ENCODE results near the gene TNFAIP3. TPM values are rescaled to one million over a fixed set of nuclear protein-coding genes. Genes with fewer than 3 reads are reported as not detected.

Gene TNFAIP3
- total RNA-seq, 1 donor from 2014 or later, result 44.6 TPM

DNA sequence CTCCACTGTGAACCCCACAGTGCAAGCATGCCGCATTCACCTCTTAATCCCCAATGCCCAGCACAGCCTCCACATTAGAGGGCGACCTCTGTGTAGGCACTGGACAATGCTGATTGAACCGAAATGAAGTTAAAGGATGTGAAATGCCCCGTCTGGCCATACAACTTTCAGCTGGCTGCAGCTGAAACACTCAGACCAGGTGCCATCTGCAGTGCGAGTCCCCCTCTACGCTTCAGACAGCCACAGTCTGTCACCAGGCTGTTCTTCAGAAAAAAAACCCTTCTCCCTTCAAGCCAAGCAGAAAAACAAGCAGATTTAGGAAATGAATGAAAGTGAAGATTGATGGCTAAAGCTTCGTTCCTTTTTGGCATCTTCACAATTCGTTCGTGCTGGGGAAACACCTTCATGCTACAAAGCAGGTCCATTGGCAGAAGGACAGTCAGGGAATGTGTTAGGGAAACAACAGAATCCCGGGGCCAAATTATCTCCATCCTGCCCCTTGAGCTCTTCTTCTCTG, 44.7 kb downstream of the TNFAIP3 start:
- Histone ChIP-seq H3K27me3 (ENCODE audit: low read depth) (no peaks in the 10 kb centered on the region), H3K9me3 (peaks cover 8% of the 10 kb centered on the region), H3K36me3 (no peaks in the 10 kb centered on the region), H3K27ac (no peak overlapping the region), H3K4me3 (no peak overlapping the region), H3K4me1 (peaks cover 4% of the 10 kb centered on the region)
- intact Hi-C loops (cut with DNase I), result no loop called here
- TF ChIP-seq, protein P1, sequence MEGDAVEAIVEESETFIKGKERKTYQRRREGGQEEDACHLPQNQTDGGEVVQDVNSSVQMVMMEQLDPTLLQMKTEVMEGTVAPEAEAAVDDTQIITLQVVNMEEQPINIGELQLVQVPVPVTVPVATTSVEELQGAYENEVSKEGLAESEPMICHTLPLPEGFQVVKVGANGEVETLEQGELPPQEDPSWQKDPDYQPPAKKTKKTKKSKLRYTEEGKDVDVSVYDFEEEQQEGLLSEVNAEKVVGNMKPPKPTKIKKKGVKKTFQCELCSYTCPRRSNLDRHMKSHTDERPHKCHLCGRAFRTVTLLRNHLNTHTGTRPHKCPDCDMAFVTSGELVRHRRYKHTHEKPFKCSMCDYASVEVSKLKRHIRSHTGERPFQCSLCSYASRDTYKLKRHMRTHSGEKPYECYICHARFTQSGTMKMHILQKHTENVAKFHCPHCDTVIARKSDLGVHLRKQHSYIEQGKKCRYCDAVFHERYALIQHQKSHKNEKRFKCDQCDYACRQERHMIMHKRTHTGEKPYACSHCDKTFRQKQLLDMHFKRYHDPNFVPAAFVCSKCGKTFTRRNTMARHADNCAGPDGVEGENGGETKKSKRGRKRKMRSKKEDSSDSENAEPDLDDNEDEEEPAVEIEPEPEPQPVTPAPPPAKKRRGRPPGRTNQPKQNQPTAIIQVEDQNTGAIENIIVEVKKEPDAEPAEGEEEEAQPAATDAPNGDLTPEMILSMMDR (IDR thresholded peaks at IDR 0.05), result no peak
- DNase-seq (no peak), ATAC-seq (no peak)

DNA sequence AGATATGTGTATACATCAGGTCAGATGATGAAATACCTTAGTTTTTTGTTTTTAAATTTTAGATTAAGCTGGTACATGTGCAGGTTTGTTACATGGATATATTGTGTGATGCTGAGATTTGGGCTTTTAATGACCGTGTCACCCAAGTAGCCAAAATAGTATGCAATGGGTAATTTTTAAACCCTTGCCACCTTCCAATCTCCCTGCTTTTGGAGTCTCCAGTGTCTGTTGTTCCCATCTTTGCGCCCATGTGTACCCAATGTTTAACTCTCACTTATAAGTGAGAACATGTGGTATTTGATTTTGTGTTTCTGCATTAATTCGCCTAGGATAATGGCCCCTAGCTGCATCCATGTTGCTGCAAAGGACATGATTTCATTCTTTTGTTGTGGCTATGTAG, 45.8 kb downstream of the TNFAIP3 start:
- Histone ChIP-seq H3K27me3 (ENCODE audit: low read depth) (no peaks in the 10 kb centered on the region), H3K4me3 (no peak overlapping the region), H3K36me3 (no peaks in the 10 kb centered on the region), H3K4me1 (peaks cover 4% of the 10 kb centered on the region), H3K9me3 (peaks cover 8% of the 10 kb centered on the region), H3K27ac (no peak overlapping the region)
- TF ChIP-seq, protein P1 (IDR thresholded peaks at IDR 0.05), result no peak
- no peak for ATAC-seq
- intact Hi-C loops (cut with DNase I), result no loop called here
- DNase-seq, result no peak

DNA sequence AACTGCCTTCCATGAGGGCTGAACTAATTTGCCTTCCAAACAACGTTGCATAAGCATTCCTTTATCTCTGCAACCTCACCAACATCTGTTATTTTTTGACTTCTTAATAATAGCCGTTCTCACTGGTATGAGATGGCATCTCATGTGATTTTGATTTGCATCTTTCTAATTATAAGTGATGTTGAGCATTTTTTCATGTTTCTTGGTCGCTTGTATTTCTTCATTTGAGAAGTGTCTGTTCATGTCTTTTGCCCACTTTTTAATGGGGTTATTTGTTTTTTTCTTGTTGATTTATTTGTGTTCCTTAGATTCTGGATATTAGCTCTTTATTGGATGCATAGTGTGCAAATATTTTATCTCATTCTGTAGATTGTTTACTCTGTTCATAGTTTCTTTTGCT, 46.4 kb downstream of the TNFAIP3 start:
- Histone ChIP-seq H3K27ac (no peak overlapping the region), H3K4me3 (no peak overlapping the region), H3K36me3 (no peaks in the 10 kb centered on the region), H3K27me3 (ENCODE audit: low read depth) (no peaks in the 10 kb centered on the region), H3K9me3 (peaks cover 8% of the 10 kb centered on the region), H3K4me1 (peaks cover 4% of the 10 kb centered on the region)
- ATAC-seq (no peak), DNase-seq (no peak)
- intact Hi-C loops (cut with DNase I), result no loop called here
- TF ChIP-seq, protein P1 (IDR thresholded peaks at IDR 0.05), result no peak

DNA sequence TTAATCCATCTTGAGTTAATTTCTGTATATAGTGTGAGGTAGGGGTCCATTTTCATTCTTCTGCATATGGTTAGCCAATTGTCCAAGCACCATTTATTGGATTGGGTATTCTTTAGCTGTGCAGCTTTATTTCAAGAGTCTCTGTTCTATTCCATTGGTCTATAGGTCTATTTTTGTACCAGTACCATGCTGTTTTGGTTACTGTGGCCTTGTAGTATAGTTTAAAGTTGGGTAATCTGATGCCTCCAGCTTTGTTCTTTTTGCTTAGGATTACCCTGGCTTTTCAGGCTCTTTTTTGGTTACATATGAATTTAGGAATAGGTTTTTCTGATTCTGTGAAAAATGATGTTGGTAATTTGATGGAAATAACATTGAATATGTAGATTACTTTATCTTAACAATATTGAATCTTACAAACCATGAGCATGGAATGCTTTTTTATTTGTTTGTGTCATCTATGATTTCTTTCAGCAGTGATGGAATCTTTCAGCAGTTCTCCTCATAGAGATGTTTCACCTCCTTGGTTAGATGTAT, 47.0 kb downstream of the TNFAIP3 start:
- intact Hi-C loops (cut with DNase I), result no loop called here
- Histone ChIP-seq H3K4me1 (peaks cover 4% of the 10 kb centered on the region), H3K27ac (no peak overlapping the region), H3K36me3 (no peaks in the 10 kb centered on the region), H3K27me3 (ENCODE audit: low read depth) (no peaks in the 10 kb centered on the region), H3K4me3 (no peak overlapping the region), H3K9me3 (peaks cover 8% of the 10 kb centered on the region)
- DNase-seq (no peak), ATAC-seq (no peak)
- TF ChIP-seq, protein P1 (IDR thresholded peaks at IDR 0.05), result no peak

DNA sequence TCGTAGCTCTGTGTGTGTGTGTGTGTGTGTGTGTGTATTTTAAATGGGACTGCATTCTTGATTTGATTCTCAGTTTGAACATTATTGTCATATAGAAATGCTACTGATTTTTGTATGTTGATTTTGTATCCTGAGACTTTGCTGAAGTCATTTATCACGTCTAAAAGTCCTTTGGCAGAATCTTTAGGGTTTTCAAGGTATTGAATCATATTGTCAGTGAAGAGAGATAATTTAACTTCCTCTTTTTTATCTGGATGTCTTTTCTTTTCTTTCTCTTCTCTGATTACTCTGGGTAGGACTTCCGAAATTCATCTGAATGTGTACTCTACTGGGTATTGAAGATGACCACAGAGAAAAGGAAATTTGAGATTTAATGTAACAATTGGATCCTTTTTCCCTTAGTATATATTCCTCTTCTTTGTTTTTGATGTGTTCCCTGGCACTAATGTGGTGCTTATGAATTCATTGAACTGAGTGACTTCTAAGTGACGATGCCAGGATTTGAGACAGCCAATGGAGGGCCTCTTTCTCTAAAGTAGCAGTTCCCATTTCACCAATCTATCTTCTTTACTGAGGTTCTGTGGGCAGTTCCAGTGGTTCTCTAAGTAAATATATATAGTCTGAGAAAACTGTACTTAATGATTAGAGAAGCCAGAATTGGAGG, 47.6 kb downstream of the TNFAIP3 start:
- no peaks in the 10 kb centered on the region for H3K36me3 ChIP-seq
- H3K27ac ChIP-seq, result no peak overlapping the region
- H3K4me1 ChIP-seq, result peaks cover 4% of the 10 kb centered on the region
- H3K4me3 ChIP-seq, result no peak overlapping the region
- DNase-seq, result no peak
- peaks cover 8% of the 10 kb centered on the region for H3K9me3 ChIP-seq
- intact Hi-C loops (cut with DNase I), result no loop called here
- no peaks in the 10 kb centered on the region for H3K27me3 ChIP-seq (ENCODE audit: low read depth)
- TF ChIP-seq, protein P1 (IDR thresholded peaks at IDR 0.05), result no peak
- no peak for ATAC-seq

Measured in lower lobe of right lung (tissue), 2 donors.